ENCODE measurements around the gene PADI1.
A peak's percentile ranks its signal among the peaks of the same experiment; 100 is the strongest.

Gene PADI1

DNA sequence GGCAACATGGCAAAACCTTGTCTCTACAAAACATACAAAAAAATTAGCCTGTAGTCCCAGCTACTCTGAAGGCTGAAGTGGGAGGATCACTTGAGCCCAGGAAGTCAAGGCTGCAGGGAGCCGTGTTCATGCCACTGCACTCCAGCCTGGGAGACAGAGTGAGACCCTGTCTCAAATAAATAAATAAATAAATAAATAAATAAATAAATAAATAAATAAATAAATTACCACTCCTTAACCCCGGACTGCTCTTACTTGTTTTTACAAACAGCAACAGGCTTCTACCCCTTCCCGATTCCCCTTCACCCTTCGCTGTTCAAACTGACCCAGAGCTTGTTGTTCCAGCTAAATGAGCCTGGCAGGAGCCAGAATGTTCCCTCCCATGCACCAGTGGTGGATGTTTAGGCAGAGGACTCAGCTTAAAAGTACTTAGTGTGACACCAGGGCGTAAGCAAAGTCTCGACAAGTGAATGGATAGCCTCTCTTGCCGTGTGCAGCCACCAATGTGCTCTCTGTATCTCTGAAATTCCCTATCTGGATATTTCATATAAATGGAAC, 22.5 kb downstream of the PADI1 start (continued):
- TF ChIP-seq ZSCAN30 (tag by site-specific recombination; IDR thresholded peaks at IDR 0.05) (no peak), ZNF558 (tag by site-specific recombination; IDR thresholded peaks at IDR 0.05) (peak; percentile 84), ZNF791 (tag by site-specific recombination; IDR thresholded peaks at IDR 0.05) (peak; percentile 89), ZNF629 (tag by site-specific recombination; IDR thresholded peaks at IDR 0.05) (peak; percentile 72), ZNF169 (tag by site-specific recombination; IDR thresholded peaks at IDR 0.05) (no peak), ZNF555 (tag by site-specific recombination; conservative IDR thresholded peaks at IDR 0.05) (peak; percentile 97), ZNF157 (tag by site-specific recombination; IDR thresholded peaks at IDR 0.05) (0 out of 2 replicates have a peak, but pooled peaks have one; percentile 34), ZNF777 (tag by site-specific recombination; IDR thresholded peaks at IDR 0.05; ENCODE audit: borderline replicate concordance) (no peak), ZNF223 (tag by site-specific recombination; IDR thresholded peaks at IDR 0.05) (peak; percentile 78; the same call in 1 of the 2 replicates), ZSCAN23 (tag by site-specific recombination; IDR thresholded peaks at IDR 0.05) (peak; percentile 26; the same call in 1 of the 2 replicates), ZNF18 (tag by site-specific recombination; IDR thresholded peaks at IDR 0.05) (0 out of 2 replicates have a peak, but pooled peaks have one; percentile 33), GFI1B (tag by site-specific recombination; IDR thresholded peaks at IDR 0.05) (peak; percentile 78), ZXDB (tag by site-specific recombination; IDR thresholded peaks at IDR 0.05) (peak; percentile 79; the same call in 1 of the 2 replicates), ZNF560 (tag by site-specific recombination; IDR thresholded peaks at IDR 0.05; ENCODE audit: borderline replicate concordance) (peak; percentile 93; the same call in 1 of the 2 replicates), SCRT2 (tag by site-specific recombination; IDR thresholded peaks at IDR 0.05) (peak; percentile 36; the same call in 1 of the 2 replicates), ZNF501 (tag by site-specific recombination; IDR thresholded peaks at IDR 0.05) (peak; percentile 61; the same call in 1 of the 2 replicates), ZNF785 (tag by site-specific recombination; IDR thresholded peaks at IDR 0.05) (no peak), ZFP3 (tag by site-specific recombination; IDR thresholded peaks at IDR 0.05; ENCODE audit: low read depth) (peak; percentile 32; the same call in 1 of the 2 replicates), ZNF623 (tag by site-specific recombination; IDR thresholded peaks at IDR 0.05) (peak; percentile 85), ZNF514 (tag by site-specific recombination; IDR thresholded peaks at IDR 0.05) (peak; percentile 88; the same call in 1 of the 2 replicates), MZF1 (tag by site-specific recombination; IDR thresholded peaks at IDR 0.05; ENCODE audit: borderline replicate concordance) (peak; percentile 69; the same call in 1 of the 2 replicates), ZNF585B (tag by site-specific recombination; IDR thresholded peaks at IDR 0.05) (no peak), ZNF664 (tag by site-specific recombination; IDR thresholded peaks at IDR 0.05) (peak; percentile 82), ZNF146 (tag by site-specific recombination; IDR thresholded peaks at IDR 0.05) (no peak), ZNF140 (tag by site-specific recombination; IDR thresholded peaks at IDR 0.05) (peak; percentile 94), ZNF530 (tag by site-specific recombination; IDR thresholded peaks at IDR 0.05; ENCODE audit: low read depth) (peak; percentile 50; the same call in 1 of the 2 replicates), ZBTB1 (tag by site-specific recombination; IDR thresholded peaks at IDR 0.05) (0 out of 2 replicates have a peak, but pooled peaks have one; percentile 51), ZNF239 (tag by site-specific recombination; IDR thresholded peaks at IDR 0.05) (no peak), ZNF394 (tag by site-specific recombination; IDR thresholded peaks at IDR 0.05; ENCODE audit: borderline replicate concordance) (peak; percentile 98)
- TF ChIP-seq, protein P1, sequence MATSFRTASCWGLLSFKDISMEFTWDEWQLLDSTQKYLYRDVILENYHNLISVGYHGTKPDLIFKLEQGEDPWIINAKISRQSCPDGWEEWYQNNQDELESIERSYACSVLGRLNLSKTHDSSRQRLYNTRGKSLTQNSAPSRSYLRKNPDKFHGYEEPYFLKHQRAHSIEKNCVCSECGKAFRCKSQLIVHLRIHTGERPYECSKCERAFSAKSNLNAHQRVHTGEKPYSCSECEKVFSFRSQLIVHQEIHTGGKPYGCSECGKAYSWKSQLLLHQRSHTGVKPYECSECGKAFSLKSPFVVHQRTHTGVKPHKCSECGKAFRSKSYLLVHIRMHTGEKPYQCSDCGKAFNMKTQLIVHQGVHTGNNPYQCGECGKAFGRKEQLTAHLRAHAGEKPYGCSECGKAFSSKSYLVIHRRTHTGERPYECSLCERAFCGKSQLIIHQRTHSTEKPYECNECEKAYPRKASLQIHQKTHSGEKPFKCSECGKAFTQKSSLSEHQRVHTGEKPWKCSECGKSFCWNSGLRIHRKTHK (tag by site-specific recombination; IDR thresholded peaks at IDR 0.05): peak; percentile 14; the same call in 1 of the 2 replicates
- TF ChIP-seq, protein P2, sequence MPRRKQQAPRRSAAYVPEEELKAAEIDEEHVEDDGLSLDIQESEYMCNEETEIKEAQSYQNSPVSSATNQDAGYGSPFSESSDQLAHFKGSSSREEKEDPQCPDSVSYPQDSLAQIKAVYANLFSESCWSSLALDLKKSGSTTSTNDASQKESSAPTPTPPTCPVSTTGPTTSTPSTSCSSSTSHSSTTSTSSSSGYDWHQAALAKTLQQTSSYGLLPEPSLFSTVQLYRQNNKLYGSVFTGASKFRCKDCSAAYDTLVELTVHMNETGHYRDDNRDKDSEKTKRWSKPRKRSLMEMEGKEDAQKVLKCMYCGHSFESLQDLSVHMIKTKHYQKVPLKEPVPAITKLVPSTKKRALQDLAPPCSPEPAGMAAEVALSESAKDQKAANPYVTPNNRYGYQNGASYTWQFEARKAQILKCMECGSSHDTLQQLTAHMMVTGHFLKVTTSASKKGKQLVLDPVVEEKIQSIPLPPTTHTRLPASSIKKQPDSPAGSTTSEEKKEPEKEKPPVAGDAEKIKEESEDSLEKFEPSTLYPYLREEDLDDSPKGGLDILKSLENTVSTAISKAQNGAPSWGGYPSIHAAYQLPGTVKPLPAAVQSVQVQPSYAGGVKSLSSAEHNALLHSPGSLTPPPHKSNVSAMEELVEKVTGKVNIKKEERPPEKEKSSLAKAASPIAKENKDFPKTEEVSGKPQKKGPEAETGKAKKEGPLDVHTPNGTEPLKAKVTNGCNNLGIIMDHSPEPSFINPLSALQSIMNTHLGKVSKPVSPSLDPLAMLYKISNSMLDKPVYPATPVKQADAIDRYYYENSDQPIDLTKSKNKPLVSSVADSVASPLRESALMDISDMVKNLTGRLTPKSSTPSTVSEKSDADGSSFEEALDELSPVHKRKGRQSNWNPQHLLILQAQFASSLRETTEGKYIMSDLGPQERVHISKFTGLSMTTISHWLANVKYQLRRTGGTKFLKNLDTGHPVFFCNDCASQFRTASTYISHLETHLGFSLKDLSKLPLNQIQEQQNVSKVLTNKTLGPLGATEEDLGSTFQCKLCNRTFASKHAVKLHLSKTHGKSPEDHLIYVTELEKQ (tag by site-specific recombination; IDR thresholded peaks at IDR 0.05; ENCODE audit: borderline replicate concordance): peak; percentile 64; the same call in 1 of the 2 replicates
- TF ChIP-seq, protein P3, sequence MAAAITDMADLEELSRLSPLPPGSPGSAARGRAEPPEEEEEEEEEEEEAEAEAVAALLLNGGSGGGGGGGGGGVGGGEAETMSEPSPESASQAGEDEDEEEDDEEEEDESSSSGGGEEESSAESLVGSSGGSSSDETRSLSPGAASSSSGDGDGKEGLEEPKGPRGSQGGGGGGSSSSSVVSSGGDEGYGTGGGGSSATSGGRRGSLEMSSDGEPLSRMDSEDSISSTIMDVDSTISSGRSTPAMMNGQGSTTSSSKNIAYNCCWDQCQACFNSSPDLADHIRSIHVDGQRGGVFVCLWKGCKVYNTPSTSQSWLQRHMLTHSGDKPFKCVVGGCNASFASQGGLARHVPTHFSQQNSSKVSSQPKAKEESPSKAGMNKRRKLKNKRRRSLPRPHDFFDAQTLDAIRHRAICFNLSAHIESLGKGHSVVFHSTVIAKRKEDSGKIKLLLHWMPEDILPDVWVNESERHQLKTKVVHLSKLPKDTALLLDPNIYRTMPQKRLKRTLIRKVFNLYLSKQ (tag by site-specific recombination; IDR thresholded peaks at IDR 0.05; ENCODE audit: borderline replicate concordance): no peak
- TF ChIP-seq, protein P4, sequence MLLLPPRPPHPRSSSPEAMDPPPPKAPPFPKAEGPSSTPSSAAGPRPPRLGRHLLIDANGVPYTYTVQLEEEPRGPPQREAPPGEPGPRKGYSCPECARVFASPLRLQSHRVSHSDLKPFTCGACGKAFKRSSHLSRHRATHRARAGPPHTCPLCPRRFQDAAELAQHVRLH (tag by site-specific recombination; IDR thresholded peaks at IDR 0.05): peak; percentile 56; the same call in 1 of the 2 replicates

Data from HEK293 (cell line).